ENCODE measurements around the gene EIF2S3.

The EIF2S3 gene

GRCh38 chrX:24097741-24098260 lies 43.0 kb downstream of the EIF2S3 start:
- no peak for TF ChIP-seq CTCF (IDR thresholded peaks at IDR 0.05)

GRCh38 chrX:24098932-24099331 lies 44.2 kb downstream of the EIF2S3 start:
- TF ChIP-seq CTCF (IDR thresholded peaks at IDR 0.05), result no peak

- TF ChIP-seq CTCF (IDR thresholded peaks at IDR 0.05), result no peak
These were observed 44.6 kb downstream of the EIF2S3 start for GRCh38 chrX:24099394-24099793.

- no peak for TF ChIP-seq CTCF (IDR thresholded peaks at IDR 0.05)
These were observed 46.0 kb downstream of the EIF2S3 start for GRCh38 chrX:24100713-24101112.

GRCh38 chrX:24110069-24110468 lies 55.3 kb downstream of the EIF2S3 start:
- no peak for TF ChIP-seq CTCF (IDR thresholded peaks at IDR 0.05)

GRCh38 chrX:24113181-24113580 lies 58.4 kb downstream of the EIF2S3 start:
- TF ChIP-seq CTCF (IDR thresholded peaks at IDR 0.05), result no peak

- no peak for TF ChIP-seq CTCF (IDR thresholded peaks at IDR 0.05)
These were observed 62.5 kb downstream of the EIF2S3 start for GRCh38 chrX:24117258-24117657.

- no peak for TF ChIP-seq CTCF (IDR thresholded peaks at IDR 0.05)
These were observed 69.6 kb downstream of the EIF2S3 start for GRCh38 chrX:24124244-24124799.
